Measurements from ENCODE around the gene SORL1. TPM values are rescaled to one million over a fixed set of nuclear protein-coding genes. Genes with fewer than 3 reads are reported as not detected.
"Not testable (repeated sequence)": the region's sequence is repeated elsewhere in the genome, so short reads cannot be mapped to it uniquely, and the experiment has no call there.

SORL1 gene
- total RNA-seq, 4 donors from 2014 or later: 3.0 to 12.3 (median 8.1) TPM

- intact Hi-C loops (cut with DNase I): no loop called here
- TF ChIP-seq CTCF (IDR thresholded peaks at IDR 0.05) (no peak), EP300 (IDR thresholded peaks at IDR 0.05) (no peak)
- H3K27ac ChIP-seq (replicated peaks in 1 of 4): no peak overlapping the region
- no peak overlapping the region for H3K4me3 ChIP-seq
- DNase-seq (ENCODE audit: extremely low spot score): no peak
- H3K36me3 ChIP-seq: peaks cover 0 to 22% (median 5%) of the 10 kb centered on the region in 4 donors
- H3K27me3 ChIP-seq: no peaks in the 10 kb centered on the region
- H3K4me1 ChIP-seq: no peaks in the 10 kb centered on the region
- no peaks in the 10 kb centered on the region for H3K9me3 ChIP-seq
- 88% methylated on average over 8 of the region's 8 CpGs for WGBS
Observed at GRCh38 chr11:121563900-121564822, 112.0 kb downstream of the SORL1 start.

GRCh38 chr11:121564948-121565684 lies 113.0 kb downstream of the SORL1 start:
- Histone ChIP-seq H3K9me3 (no peaks in the 10 kb centered on the region), H3K36me3 (peaks cover 0 to 16% (median 2%) of the 10 kb centered on the region in 4 donors), H3K4me1 (no peaks in the 10 kb centered on the region), H3K4me3 (no peak overlapping the region), H3K27me3 (no peaks in the 10 kb centered on the region), H3K27ac (replicated peaks in 1 of 4) (no peak overlapping the region)
- no peak for TF ChIP-seq POLR2AphosphoS5 (IDR thresholded peaks at IDR 0.05)
- TF ChIP-seq EP300 (IDR thresholded peaks at IDR 0.05): no peak
- TF ChIP-seq CTCF (IDR thresholded peaks at IDR 0.05): no peak
- TF ChIP-seq POLR2A (IDR thresholded peaks at IDR 0.05; ENCODE audit: low read depth): no peak
- no peak for DNase-seq (ENCODE audit: extremely low spot score)
- WGBS: 90% methylated on average over 5 of the region's 5 CpGs
- intact Hi-C loops (cut with DNase I): no loop called here

GRCh38 chr11:121566279-121567168 lies 114.4 kb downstream of the SORL1 start:
- H3K4me1 ChIP-seq: no peaks in the 10 kb centered on the region
- intact Hi-C loops (cut with DNase I): no loop called here
- H3K27ac ChIP-seq (replicated peaks in 1 of 4): no peak overlapping the region
- peaks cover 0 to 18% (median 2%) of the 10 kb centered on the region in 4 donors for H3K36me3 ChIP-seq
- WGBS: 92% methylated on average over 5 of the region's 9 CpGs
- H3K9me3 ChIP-seq: no peaks in the 10 kb centered on the region
- no peak overlapping the region for H3K4me3 ChIP-seq
- DNase-seq (ENCODE audit: extremely low spot score): no peak
- TF ChIP-seq CTCF (IDR thresholded peaks at IDR 0.05): no peak
- TF ChIP-seq EP300 (IDR thresholded peaks at IDR 0.05): no peak
- no peak for TF ChIP-seq POLR2A (IDR thresholded peaks at IDR 0.05; ENCODE audit: low read depth)
- TF ChIP-seq POLR2AphosphoS5 (IDR thresholded peaks at IDR 0.05): no peak
- H3K27me3 ChIP-seq: no peaks in the 10 kb centered on the region

GRCh38 chr11:121567995-121568394 lies 115.9 kb downstream of the SORL1 start:
- H3K27me3 ChIP-seq: no peaks in the 10 kb centered on the region
- H3K4me3 ChIP-seq: no peak overlapping the region
- 80% methylated on average over 3 of the region's 3 CpGs for WGBS
- no peak for DNase-seq (ENCODE audit: extremely low spot score)
- H3K36me3 ChIP-seq: peaks cover 0 to 27% (median 2%) of the 10 kb centered on the region in 4 donors
- TF ChIP-seq POLR2AphosphoS5 (IDR thresholded peaks at IDR 0.05) (no peak), POLR2A (IDR thresholded peaks at IDR 0.05; ENCODE audit: low read depth) (no peak), EP300 (IDR thresholded peaks at IDR 0.05) (no peak), CTCF (IDR thresholded peaks at IDR 0.05) (no peak)
- H3K9me3 ChIP-seq: no peaks in the 10 kb centered on the region
- H3K27ac ChIP-seq (replicated peaks in 1 of 4): no peak overlapping the region
- H3K4me1 ChIP-seq: no peaks in the 10 kb centered on the region
- intact Hi-C loops (cut with DNase I): no loop called here

- H3K4me3 ChIP-seq; H3K27me3 ChIP-seq; H3K9me3 ChIP-seq; intact Hi-C loops (cut with DNase I); H3K4me1 ChIP-seq; DNase-seq (ENCODE audit: extremely low spot score); H3K27ac ChIP-seq (replicated peaks in 1 of 4): not testable (repeated sequence)
- peaks cover 0 to 33% (median 2%) of the 10 kb centered on the region in 4 donors for H3K36me3 ChIP-seq
- 94% methylated on average over 29 of the region's 30 CpGs for WGBS
Observed at GRCh38 chr11:121569332-121570299, 117.5 kb downstream of the SORL1 start.
